IMR-90 (cell line): ENCODE measurements around the gene KCNJ10. TPM values are rescaled to one million over a fixed set of nuclear protein-coding genes. Genes with fewer than 3 reads are reported as not detected.

Source experiments
- ATAC-seq: fragments of 200-7000 bp; cut with Tn5 transposase; 2 replicates; pipeline ENCODE4 v1.9.1; 2020; ENCODE audit warnings: low read depth, mild to moderate bottlenecking, moderate library complexity
- BruUV-seq: library from RNA; stranded (reverse); fragments of 400-500 nt; replicated peaks from 2 replicates; lab custom pipeline; 2021; lab: Mats Ljungman, UMichigan
- CTCF ChIA-PET: fragments of 300-600 bp; formaldehyde crosslinking; extraction: SDS; loops from one replicate; lab custom pipeline; 2021; ENCODE audit warnings: antibody characterized with exemption; lab: Yijun Ruan, JAX
- POLR2A ChIA-PET: fragments of 300-600 bp; sonication (Branson Sonifier 250); formaldehyde crosslinking; loops from one replicate; lab custom pipeline; 2022; ENCODE audit warnings: antibody characterized with exemption; ENCODE audit not compliant: unreplicated experiment; lab: Charles Lee
- DNase-seq: peaks from one replicate; pipeline ENCODE4 v3.0.0; 2013
- H2AFZ ChIP-seq: replicated peaks from 2 replicates; pipeline ENCODE3; 2013; ENCODE audit warnings: low read length, mild to moderate bottlenecking; ENCODE audit not compliant: poor library complexity
- H2AK5ac ChIP-seq: 2 replicates; pipeline ENCODE4 v1.6.1; 2013; ENCODE audit warnings: low read depth, low read length, inconsistent platforms
- H2AK9ac ChIP-seq: replicated peaks from 2 replicates; pipeline ENCODE3; 2013; ENCODE audit warnings: mild to moderate bottlenecking, low read depth, low read length, moderate library complexity; ENCODE audit not compliant: poor library complexity
- H2BK120ac ChIP-seq: 2 replicates; pipeline ENCODE4 v1.6.1; 2013; ENCODE audit warnings: low read depth, low read length, inconsistent platforms
- H2BK15ac ChIP-seq: 3 replicates; pipeline ENCODE4 v1.6.1; 2013; ENCODE audit warnings: low read depth, low read length, inconsistent platforms
- H2BK20ac ChIP-seq: 2 replicates; pipeline ENCODE4 v1.6.1; 2013; ENCODE audit warnings: low read depth, mild to moderate bottlenecking, inconsistent platforms, low read length, moderate library complexity
- H2BK5ac ChIP-seq: 2 replicates; pipeline ENCODE4 v1.6.1; 2013; ENCODE audit warnings: mild to moderate bottlenecking, low read depth, low read length, inconsistent platforms; ENCODE audit not compliant: poor library complexity, severe bottlenecking
- H3K14ac ChIP-seq: replicated peaks from 2 replicates; pipeline ENCODE4 v1.6.1; 2013; ENCODE audit warnings: low read depth, low read length, inconsistent platforms
- H3K18ac ChIP-seq: 2 replicates; pipeline ENCODE4 v1.6.1; 2013; ENCODE audit warnings: low read depth, low read length, control low read depth
- H3K23ac ChIP-seq: 2 replicates; pipeline ENCODE4 v1.6.1; 2013; ENCODE audit warnings: low read depth, low read length, inconsistent platforms
- H3K27ac ChIP-seq: 2 replicates; pipeline ENCODE4 v1.5.1; 2013; ENCODE audit warnings: mild to moderate bottlenecking, control low read depth, low read length; ENCODE audit not compliant: insufficient read depth
- H3K27me3 ChIP-seq: 2 replicates; pipeline ENCODE4 v1.6.1; 2013; ENCODE audit warnings: low read length; ENCODE audit not compliant: control insufficient read depth, insufficient read depth
- H3K36me3 ChIP-seq: 2 replicates; pipeline ENCODE4 v1.6.1; 2013; ENCODE audit warnings: low read length, mixed read lengths; ENCODE audit not compliant: control insufficient read depth, insufficient read depth
- H3K4ac ChIP-seq: 2 replicates; pipeline ENCODE4 v1.6.1; 2013; ENCODE audit warnings: low read depth, low read length, inconsistent platforms
- H3K4me1 ChIP-seq: 2 replicates; pipeline ENCODE4 v1.6.1; 2013; ENCODE audit warnings: low read length, mixed read lengths; ENCODE audit not compliant: control insufficient read depth, insufficient read depth
- H3K4me2 ChIP-seq: 2 replicates; pipeline ENCODE4 v1.6.1; 2013; ENCODE audit warnings: low read depth, mild to moderate bottlenecking, control low read depth, low read length, moderate library complexity
- H3K4me3 ChIP-seq: 2 replicates; pipeline ENCODE4 v1.5.1; 2013; ENCODE audit warnings: low read depth, mild to moderate bottlenecking, control low read depth, low read length, moderate library complexity; ENCODE audit not compliant: insufficient read depth
- H3K56ac ChIP-seq: 2 replicates; pipeline ENCODE4 v1.6.1; 2013; ENCODE audit warnings: low read length, inconsistent platforms; ENCODE audit not compliant: insufficient read depth; ENCODE audit errors: extremely low read depth
- H3K79me1 ChIP-seq, 2 experiments: 2 replicates each; pipeline ENCODE4 v1.6.1; 2013; ENCODE audit warnings: low read length in 2 of 2, inconsistent platforms in 1 of 2, low read depth in 1 of 2
- H3K9ac ChIP-seq: 2 replicates; pipeline ENCODE4 v1.6.1; 2013; ENCODE audit warnings: low read depth, low read length, control low read depth
- H3K9me1 ChIP-seq: 2 replicates; pipeline ENCODE4 v1.6.1; 2013; ENCODE audit warnings: low read length, inconsistent platforms; ENCODE audit not compliant: insufficient read depth
- H3K9me3 ChIP-seq: 2 replicates; pipeline ENCODE4 v1.6.1; 2013; ENCODE audit warnings: low read length; ENCODE audit not compliant: control insufficient read depth, insufficient read depth
- H4K20me1 ChIP-seq: 2 replicates; pipeline ENCODE4 v1.6.1; 2013; ENCODE audit warnings: low read length, inconsistent platforms; ENCODE audit not compliant: insufficient read depth
- H4K5ac ChIP-seq: 2 replicates; pipeline ENCODE4 v1.6.1; 2013; ENCODE audit warnings: mild to moderate bottlenecking, low read depth, low read length, control low read depth
- H4K8ac ChIP-seq, 2 experiments: 2 replicates each; pipeline ENCODE4 v1.6.1; 2013; ENCODE audit warnings: low read depth in 2 of 2, low read length in 2 of 2, control low read depth in 1 of 2, inconsistent platforms in 1 of 2
- H4K91ac ChIP-seq: 2 replicates; pipeline ENCODE4 v1.6.1; 2013; ENCODE audit warnings: low read depth, low read length, inconsistent platforms; ENCODE audit not compliant: insufficient read depth
- BHLHE40 ChIP-seq: fragments of 150-350 bp; IDR thresholded peaks from 2 replicates; pipeline ENCODE4 v1.6.1; 2016; ENCODE audit warnings: mild to moderate bottlenecking, low read depth, low read length
- CEBPB ChIP-seq: IDR thresholded peaks from 2 replicates; pipeline ENCODE4 v1.6.1; 2012; ENCODE audit warnings: low read depth, low read length, improper control_type of control experiment
- CHD1 ChIP-seq: IDR thresholded peaks from 2 replicates; pipeline ENCODE4 v1.6.1; 2012; ENCODE audit warnings: low read depth, low read length, improper control_type of control experiment
- FOS ChIP-seq: fragments of 150-350 bp; IDR thresholded peaks from 2 replicates; pipeline ENCODE4 v1.6.1; 2016; ENCODE audit warnings: low read depth, low read length
- MAFK ChIP-seq: IDR thresholded peaks from 2 replicates; pipeline ENCODE4 v1.6.1; 2012; ENCODE audit warnings: low read depth, low read length, improper control_type of control experiment
- MAZ ChIP-seq: IDR thresholded peaks from 2 replicates; pipeline ENCODE4 v1.6.1; 2012; ENCODE audit warnings: low read depth, mild to moderate bottlenecking, low read length, improper control_type of control experiment, moderate library complexity, borderline replicate concordance
- MXI1 ChIP-seq: IDR thresholded peaks from 2 replicates; pipeline ENCODE4 v1.6.1; 2012; ENCODE audit warnings: low read depth, mild to moderate bottlenecking, low read length, moderate library complexity, borderline replicate concordance
- POLR2A ChIP-seq: IDR thresholded peaks from 2 replicates; pipeline ENCODE4 v1.6.1; 2012; ENCODE audit warnings: mild to moderate bottlenecking, low read depth, low read length
- RAD21 ChIP-seq: IDR thresholded peaks from 2 replicates; pipeline ENCODE4 v1.6.1; 2012; ENCODE audit warnings: low read length, improper control_type of control experiment
- RFX5 ChIP-seq: IDR thresholded peaks from 2 replicates; pipeline ENCODE4 v1.8.0; 2012; ENCODE audit warnings: low read depth, mild to moderate bottlenecking, low read length, moderate library complexity
- WGBS, 2 experiments: methylation state at CpG; one replicate each; pipeline versions ENCODE4 v1.1.5 to v1.1.7; 2013; ENCODE audit warnings: missing lambda C conversion rate in 2 of 2; ENCODE audit not compliant: insufficient read length in 1 of 2; ENCODE audit errors: extremely low coverage in 2 of 2; 5-methylcytosine and 5-hydroxymethylcytosine counted together
- dilution Hi-C: fragments of 300-500 bp; cut with HindIII; formaldehyde crosslinking; loops from one replicate; pipeline ENCODE4 v1.14.3; 2018; ENCODE audit warnings: low sequenced_read_pairs; ENCODE audit not compliant: unreplicated experiment
- in situ Hi-C: fragments of 300-500 bp; cut with MboI; formaldehyde crosslinking; loops from 3 replicates; pipeline ENCODE4 v1.14.3; 2019; ENCODE audit warnings: low sequenced_read_pairs, inconsistent platforms, mixed read lengths
- intact Hi-C: fragments of 100-400 bp; cut with micrococcal nuclease; formaldehyde crosslinking; loops from 2 replicates; pipeline ENCODE4 v1.10.0; 2022
- polyA plus RNA-seq, 3 experiments: library from polyadenylated mRNA; depleted of rRNA; stranded (reverse); fragments of >200 nt; gene quantifications; 2 replicates each; pipeline ENCODE4 v1.2.3, GENCODE V29; 2012; ENCODE audit warnings: low replicate concordance in 1 of 3
- total RNA-seq: library from RNA; depleted of rRNA; stranded (reverse); fragments of >200 nt; gene quantifications from 2 replicates; pipeline ENCODE4 v1.2.3, GENCODE V29; 2012
- TF ChIP-seq, protein P1 (sequence below): fragments of 150-350 bp; IDR thresholded peaks from 2 replicates; pipeline ENCODE4 v1.6.1; 2017; ENCODE audit warnings: mild to moderate bottlenecking, antibody characterized with exemption, low read length, low read depth
- TF ChIP-seq, protein P2 (sequence below): conservative IDR thresholded peaks from 2 replicates; pipeline ENCODE4 v1.5.1; 2012; ENCODE audit warnings: mild to moderate bottlenecking, low read depth, low read length, improper control_type of control experiment

KCNJ10 gene
- total and polyA plus RNA-seq, 2 of the 4 experiments (the other 2 are of a cell fraction) = not detected

DNA sequence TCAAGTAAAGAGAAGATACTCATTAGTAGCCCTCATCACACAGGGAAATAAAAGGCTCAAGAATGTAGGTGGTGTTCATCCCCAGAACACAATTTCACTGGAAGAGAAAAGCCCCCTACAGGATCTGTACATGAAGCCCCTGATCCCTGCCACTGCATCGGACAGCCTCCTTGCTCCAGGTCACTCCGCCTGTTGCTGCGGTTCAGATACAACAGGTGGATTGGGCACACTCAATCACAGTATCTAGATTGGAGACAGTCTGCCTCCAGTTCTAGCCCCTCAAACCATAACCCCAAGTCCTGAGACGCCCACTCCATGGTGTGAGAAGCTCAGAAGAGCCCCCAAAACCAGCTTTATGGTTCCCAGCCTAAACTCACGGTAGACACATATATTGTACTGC lies 117.0 kb downstream of the KCNJ10 start:
- no peak overlapping the region for H3K4me3 ChIP-seq
- no TSS peak for BruUV-seq
- H3K4me1 ChIP-seq = peaks cover 2% of the 10 kb centered on the region; the same call in 1 of the 2 replicates
- intact Hi-C loops (no loop called here), dilution Hi-C loops (no loop called here), in situ Hi-C loops (no loop called here)
- ATAC-seq (no peak), DNase-seq (no peak)
- H3K9me3 ChIP-seq = no peaks in the 10 kb centered on the region
- no peak overlapping the region for H4K8ac ChIP-seq
- H3K36me3 ChIP-seq = no peaks in the 10 kb centered on the region
- H2BK20ac ChIP-seq = no peak overlapping the region
- H3K4ac ChIP-seq = no peak overlapping the region
- no peak overlapping the region for H3K14ac ChIP-seq
- no peak overlapping the region for H3K18ac ChIP-seq
- no peak overlapping the region for H2BK5ac ChIP-seq
- TF ChIP-seq RAD21 (no peak), CEBPB (no peak), RFX5 (no peak), CHD1 (no peak), POLR2A (no peak), FOS (no peak), MXI1 (no peak), MAZ (no peak), BHLHE40 (no peak), MAFK (no peak)
- TF ChIP-seq, protein P1, sequence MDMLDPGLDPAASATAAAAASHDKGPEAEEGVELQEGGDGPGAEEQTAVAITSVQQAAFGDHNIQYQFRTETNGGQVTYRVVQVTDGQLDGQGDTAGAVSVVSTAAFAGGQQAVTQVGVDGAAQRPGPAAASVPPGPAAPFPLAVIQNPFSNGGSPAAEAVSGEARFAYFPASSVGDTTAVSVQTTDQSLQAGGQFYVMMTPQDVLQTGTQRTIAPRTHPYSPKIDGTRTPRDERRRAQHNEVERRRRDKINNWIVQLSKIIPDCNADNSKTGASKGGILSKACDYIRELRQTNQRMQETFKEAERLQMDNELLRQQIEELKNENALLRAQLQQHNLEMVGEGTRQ = no peak
- TF ChIP-seq, protein P2, sequence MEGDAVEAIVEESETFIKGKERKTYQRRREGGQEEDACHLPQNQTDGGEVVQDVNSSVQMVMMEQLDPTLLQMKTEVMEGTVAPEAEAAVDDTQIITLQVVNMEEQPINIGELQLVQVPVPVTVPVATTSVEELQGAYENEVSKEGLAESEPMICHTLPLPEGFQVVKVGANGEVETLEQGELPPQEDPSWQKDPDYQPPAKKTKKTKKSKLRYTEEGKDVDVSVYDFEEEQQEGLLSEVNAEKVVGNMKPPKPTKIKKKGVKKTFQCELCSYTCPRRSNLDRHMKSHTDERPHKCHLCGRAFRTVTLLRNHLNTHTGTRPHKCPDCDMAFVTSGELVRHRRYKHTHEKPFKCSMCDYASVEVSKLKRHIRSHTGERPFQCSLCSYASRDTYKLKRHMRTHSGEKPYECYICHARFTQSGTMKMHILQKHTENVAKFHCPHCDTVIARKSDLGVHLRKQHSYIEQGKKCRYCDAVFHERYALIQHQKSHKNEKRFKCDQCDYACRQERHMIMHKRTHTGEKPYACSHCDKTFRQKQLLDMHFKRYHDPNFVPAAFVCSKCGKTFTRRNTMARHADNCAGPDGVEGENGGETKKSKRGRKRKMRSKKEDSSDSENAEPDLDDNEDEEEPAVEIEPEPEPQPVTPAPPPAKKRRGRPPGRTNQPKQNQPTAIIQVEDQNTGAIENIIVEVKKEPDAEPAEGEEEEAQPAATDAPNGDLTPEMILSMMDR = no peak
- no peak overlapping the region for H4K5ac ChIP-seq
- H3K79me1 ChIP-seq = no peaks in the 10 kb centered on the region
- H2BK15ac ChIP-seq = no peak overlapping the region
- H4K20me1 ChIP-seq = no peaks in the 10 kb centered on the region
- H3K23ac ChIP-seq = no peak overlapping the region
- H2AFZ ChIP-seq = no peak overlapping the region
- peaks cover 6% of the 10 kb centered on the region; the same call in 1 of the 2 replicates for H3K27me3 ChIP-seq
- POLR2A ChIA-PET = no interaction called here
- no peak overlapping the region for H2BK120ac ChIP-seq
- H3K56ac ChIP-seq = no peak overlapping the region
- no CpG with 5 or more reads among the region's 5 CpGs for WGBS, 2 experiments
- H3K9ac ChIP-seq = no peak overlapping the region
- H3K9me1 ChIP-seq = no peaks in the 10 kb centered on the region
- CTCF ChIA-PET = interaction anchor here (0.7 kb wide), 1 partner anchor 94 kb away, joined by 3 read pairs; no protein-coding TSS in a partner anchor
- no peak overlapping the region for H2AK9ac ChIP-seq
- no peak overlapping the region for H4K91ac ChIP-seq
- H3K27ac ChIP-seq = no peak overlapping the region
- no peak overlapping the region for H2AK5ac ChIP-seq
- no peak overlapping the region for H3K4me2 ChIP-seq
